ENCODE measurements around the gene COA3. TPM values are rescaled to one million over a fixed set of nuclear protein-coding genes. Genes with fewer than 3 reads are reported as not detected.

Gene COA3
- total RNA-seq, 1 experiment from 2014 or later: 44.6 TPM

- peak; percentile 1 for ATAC-seq
- H3K9ac ChIP-seq (ENCODE audit: low read length): no peak overlapping the region
- no peaks in the 10 kb centered on the region for H3K9me3 ChIP-seq (ENCODE audit: low read length)
- peaks cover 39% of the 10 kb centered on the region for H3K4me1 ChIP-seq (ENCODE audit: insufficient read depth, low read length)
- no peak for TF ChIP-seq CTCF (conservative IDR thresholded peaks at IDR 0.05; ENCODE audit: low read depth, low read length)
- TF ChIP-seq EZH2phosphoT487 (IDR thresholded peaks at IDR 0.05; ENCODE audit: borderline replicate concordance, low read length): no peak
- no peak for TF ChIP-seq EZH2 (IDR thresholded peaks at IDR 0.05; ENCODE audit: low read length, unreplicated experiment)
- H3K27me3 ChIP-seq (ENCODE audit: low read length): no peaks in the 10 kb centered on the region
- no peaks in the 10 kb centered on the region for H3K9me2 ChIP-seq (replicated peaks; ENCODE audit: low read length)
- ChIA-PET CTCF (interaction anchor here (0.7 to 1.1 kb wide), 3 partner anchors 103 to 218 kb away, joined by 3 to 4 read pairs (median 3); partner anchors contain the start of gene RPL27), POLR2A (ENCODE audit: unreplicated experiment) (interaction anchor here (0.6 kb wide), 2 partner anchors 26 to 163 kb away, joined by 6 to 9 read pairs; no protein-coding TSS in a partner anchor)
- H3K36me3 ChIP-seq (ENCODE audit: low read depth, low read length): peaks cover 4% of the 10 kb centered on the region
- H3K79me2 ChIP-seq (ENCODE audit: low read length): peaks cover 52% of the 10 kb centered on the region
- H2AFZ ChIP-seq (ENCODE audit: low read length): no peak overlapping the region
- peak overlapping the region; percentile 93 for H3K4me2 ChIP-seq (ENCODE audit: low read length)
- peaks cover under 1% of the 10 kb centered on the region for H3F3A ChIP-seq (ENCODE audit: low read length, unreplicated experiment)
- DNase-seq: no peak
- no peaks in the 10 kb centered on the region for H4K20me1 ChIP-seq (ENCODE audit: low read length)
- peak overlapping the region; percentile 76 for H3K27ac ChIP-seq (ENCODE audit: low read length)
- no TSS peak for BruUV-seq (replicated peaks)
- intact Hi-C loops (cut with micrococcal nuclease): no loop called here
- H3K4me3 ChIP-seq (ENCODE audit: low read length): peak overlapping the region; percentile 99
Observed at GRCh38 chr17:42779304-42779935, 19.1 kb downstream of the COA3 start.

DNA sequence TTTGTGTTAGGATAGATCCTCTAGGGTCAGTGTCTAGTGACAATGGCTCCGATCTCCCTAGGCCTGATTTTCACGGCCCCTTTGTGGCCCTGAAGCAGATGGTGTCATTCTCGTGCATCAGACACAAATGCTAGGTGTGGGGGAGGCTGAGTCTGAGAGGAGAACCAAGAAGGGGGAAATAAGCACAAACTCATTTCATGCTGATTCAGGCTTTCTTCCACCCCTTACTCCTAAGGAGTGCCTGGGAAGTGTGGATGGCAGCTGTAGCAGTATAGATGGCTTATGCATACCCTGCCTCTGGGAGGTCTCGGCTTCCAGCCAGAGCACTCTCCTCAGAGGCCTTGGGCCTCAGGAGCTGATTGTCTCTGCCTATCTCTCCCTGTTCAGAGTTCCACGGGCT is 19.9 kb downstream of the COA3 start:
- Histone ChIP-seq H3K9me2 (replicated peaks; ENCODE audit: low read length) (no peaks in the 10 kb centered on the region), H3F3A (ENCODE audit: low read length, unreplicated experiment) (peaks cover 7% of the 10 kb centered on the region), H3K4me2 (ENCODE audit: low read length) (no peak overlapping the region), H3K9ac (ENCODE audit: low read length) (no peak overlapping the region), H3K4me3 (ENCODE audit: low read length) (no peak overlapping the region), H3K9me3 (ENCODE audit: low read length) (no peaks in the 10 kb centered on the region), H4K20me1 (ENCODE audit: low read length) (no peaks in the 10 kb centered on the region), H3K27ac (ENCODE audit: low read length) (no peak overlapping the region), H3K36me3 (ENCODE audit: low read depth, low read length) (no peaks in the 10 kb centered on the region; the same call in 1 of the 2 replicates), H3K4me1 (ENCODE audit: insufficient read depth, low read length) (peaks cover 37% of the 10 kb centered on the region), H2AFZ (ENCODE audit: low read length) (no peak overlapping the region), H3K27me3 (ENCODE audit: low read length) (no peaks in the 10 kb centered on the region), H3K79me2 (ENCODE audit: low read length) (peaks cover 52% of the 10 kb centered on the region)
- POLR2A ChIA-PET (ENCODE audit: unreplicated experiment): no interaction called here
- CTCF ChIA-PET: no interaction called here
- ATAC-seq (no peak), DNase-seq (no peak)
- BruUV-seq (replicated peaks): no TSS peak
- intact Hi-C loops (cut with micrococcal nuclease): no loop called here
- TF ChIP-seq EZH2phosphoT487 (IDR thresholded peaks at IDR 0.05; ENCODE audit: borderline replicate concordance, low read length) (no peak), CTCF (conservative IDR thresholded peaks at IDR 0.05; ENCODE audit: low read depth, low read length) (no peak), EZH2 (IDR thresholded peaks at IDR 0.05; ENCODE audit: low read length, unreplicated experiment) (no peak)

DNA sequence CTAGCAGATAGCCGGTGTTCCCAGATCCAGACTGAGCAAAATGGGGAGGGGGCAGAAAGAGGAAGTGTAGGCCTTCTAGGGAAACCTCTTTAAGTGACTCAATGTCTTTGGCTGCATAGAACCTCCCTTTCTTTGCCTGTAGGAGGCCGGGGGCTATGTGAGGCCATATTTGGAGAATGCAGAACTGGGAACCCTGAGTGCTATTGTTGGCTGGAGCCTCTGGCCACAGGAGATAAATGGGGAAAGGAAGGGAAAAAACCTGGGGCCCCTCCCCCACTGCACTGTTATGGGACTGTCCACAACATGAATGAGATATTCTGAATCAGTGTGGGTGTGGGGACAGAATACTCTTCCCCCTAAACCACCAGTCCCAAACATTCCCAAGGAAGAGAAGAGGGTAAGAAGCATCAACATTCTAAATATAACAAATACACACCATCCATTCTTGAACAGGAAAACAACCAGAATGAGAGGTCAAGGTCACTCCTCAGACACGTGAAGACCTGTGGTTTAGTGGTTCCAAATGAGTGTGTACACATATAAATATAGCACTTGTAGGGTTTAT is 22.9 kb downstream of the COA3 start:
- no peak for ATAC-seq
- peaks cover 7% of the 10 kb centered on the region for H3F3A ChIP-seq (ENCODE audit: low read length, unreplicated experiment)
- CTCF ChIA-PET: no interaction called here
- intact Hi-C loops (cut with micrococcal nuclease): loop anchor here (2.0 kb wide), 1 partner anchor 27 kb away; no protein-coding TSS in a partner anchor
- TF ChIP-seq EZH2phosphoT487 (IDR thresholded peaks at IDR 0.05; ENCODE audit: borderline replicate concordance, low read length) (no peak), CTCF (conservative IDR thresholded peaks at IDR 0.05; ENCODE audit: low read depth, low read length) (no peak), EZH2 (IDR thresholded peaks at IDR 0.05; ENCODE audit: low read length, unreplicated experiment) (no peak)
- no peaks in the 10 kb centered on the region for H4K20me1 ChIP-seq (ENCODE audit: low read length)
- POLR2A ChIA-PET (ENCODE audit: unreplicated experiment): no interaction called here
- H3K36me3 ChIP-seq (ENCODE audit: low read depth, low read length): no peaks in the 10 kb centered on the region; the same call in 1 of the 2 replicates
- BruUV-seq (replicated peaks): no TSS peak
- no peak overlapping the region for H3K4me2 ChIP-seq (ENCODE audit: low read length)
- no peak overlapping the region for H3K9ac ChIP-seq (ENCODE audit: low read length)
- peaks cover 27% of the 10 kb centered on the region for H3K79me2 ChIP-seq (ENCODE audit: low read length)
- no peak overlapping the region for H3K27ac ChIP-seq (ENCODE audit: low read length)
- no peaks in the 10 kb centered on the region for H3K9me3 ChIP-seq (ENCODE audit: low read length)
- H3K9me2 ChIP-seq (replicated peaks; ENCODE audit: low read length): no peaks in the 10 kb centered on the region
- no peak overlapping the region for H2AFZ ChIP-seq (ENCODE audit: low read length)
- H3K27me3 ChIP-seq (ENCODE audit: low read length): no peaks in the 10 kb centered on the region
- no peak overlapping the region for H3K4me3 ChIP-seq (ENCODE audit: low read length)
- DNase-seq: no peak
- peaks cover 26% of the 10 kb centered on the region for H3K4me1 ChIP-seq (ENCODE audit: insufficient read depth, low read length)

All from PC-3 (cell line).